ENCODE results near the gene PIGW. TPM values are rescaled to one million over a fixed set of nuclear protein-coding genes. Genes with fewer than 3 reads are reported as not detected.

PIGW gene
- total and polyA plus RNA-seq, 10 of the 15 experiments (the other 5 are each of a cell fraction or from before 2014, with no cell fraction given) = 6.0 to 31.5 (median 13.8) TPM

- intact Hi-C loops (cut with micrococcal nuclease; ENCODE audit: unreplicated experiment) (loop anchor here (2.0 kb wide), 1 partner anchor 47 kb away; the partner anchor contains the start of gene ZNHIT3), in situ Hi-C loops (cut with MboI) (no loop called here)
- WGBS (ENCODE audit: insufficient coverage, insufficient replicate concordance, low lambda C conversion rate, missing lambda C conversion rate) = 9% methylated on average over 45 of the region's 48 CpGs
- Histone ChIP-seq H3K36me3 (ENCODE audit: control insufficient read depth in 2 of 2, insufficient read depth in 2 of 2, low read length in 1 of 2) (peaks cover 4 to 17% of the 10 kb centered on the region in 2 experiments), H3K79me2 (ENCODE audit: control insufficient read depth, insufficient read depth, low read length) (peaks cover 29% of the 10 kb centered on the region), H3K4me1 (ENCODE audit: control insufficient read depth, insufficient read depth, low read length) (peaks cover 9% of the 10 kb centered on the region), H3K4me2 (ENCODE audit: control insufficient read depth, insufficient read depth) (peak overlapping the region; percentile 100), H4K20me1 (ENCODE audit: control insufficient read depth, insufficient read depth) (no peaks in the 10 kb centered on the region), H3K9ac (ENCODE audit: control insufficient read depth, insufficient read depth, low read length) (peak overlapping the region; percentile 98), H2AFZ (ENCODE audit: control insufficient read depth, low read depth, low read length) (peak overlapping the region; percentile 93), H3K27ac (ENCODE audit: control insufficient read depth, insufficient read depth) (peak overlapping the region; percentile 98), H3K9me3 (replicated peaks; ENCODE audit: control insufficient read depth, insufficient read depth, low read length) (no peaks in the 10 kb centered on the region), H3K27me3 (replicated peaks in 1 of 2; ENCODE audit: control insufficient read depth in 2 of 2, insufficient read depth in 2 of 2, low read length in 1 of 2) (no peaks in the 10 kb centered on the region), H3K4me3 (peak overlapping the region; percentile 81)
- FAIRE-seq (no peak), DNase-seq (ENCODE audit: low read depth, low spot score) (peak; percentile 24), ATAC-seq (peak; percentile 60)
- RAD21 ChIA-PET (ENCODE audit: unreplicated experiment) = interaction anchor here (0.6 to 3.0 kb wide), 6 partner anchors 10 to 586 kb away, joined by 3 to 28 read pairs (median 4); partner anchors contain the start of gene MRM1
- CTCF ChIA-PET = interaction anchor here (0.6 to 4.0 kb wide), 23 partner anchors 8 to 721 kb away, joined by 3 to 15 read pairs (median 4); partner anchors contain the start of genes MRM1 and ZNHIT3
- POLR2A ChIA-PET = interaction anchor here (0.7 to 3.2 kb wide), 9 partner anchors 9 to 68 kb away, joined by 3 to 18 read pairs (median 3); partner anchors contain the start of gene MRM1
- BruUV-seq (replicated peaks) = no TSS peak
- SMC1A ChIA-PET (ENCODE audit: uncharacterized antibody, unreplicated experiment) = interaction anchor here (0.9 to 1.4 kb wide), 3 partner anchors 12 to 565 kb away, joined by 3 to 5 read pairs (median 3); no protein-coding TSS in a partner anchor
- TF ChIP-seq SMC3 (IDR thresholded peaks at IDR 0.05; ENCODE audit: borderline replicate concordance, low read length) (0 out of 2 replicates have a peak, but pooled peaks have one; percentile 11), GATAD2B (conservative IDR thresholded peaks at IDR 0.05; ENCODE audit: low read depth) (peak; percentile 72; the same call in 1 of the 2 replicates), YY1 (IDR thresholded peaks at IDR 0.05; ENCODE audit: low read depth, low read length) (peak; percentile 15; the same call in 1 of the 2 replicates), USF2 (IDR thresholded peaks at IDR 0.05; ENCODE audit: borderline replicate concordance, low read depth, low read length) (no peak), HDGF (IDR thresholded peaks at IDR 0.05) (0 out of 2 replicates have a peak, but pooled peaks have one; percentile 19), IKZF1 (conservative IDR thresholded peaks at IDR 0.05) (peak; percentile 77), CBFB (IDR thresholded peaks at IDR 0.05; ENCODE audit: low read depth) (peak; percentile 26; the same call in 1 of the 2 replicates), RAD21 (IDR thresholded peaks at IDR 0.05; ENCODE audit: insufficient read depth, low read depth, low read length) (peak; percentile 30; the same call in 1 of the 2 replicates), TCF12 (IDR thresholded peaks at IDR 0.05; ENCODE audit: low read depth, low read length) (0 out of 2 replicates have a peak, but pooled peaks have one; percentile 4), PML (IDR thresholded peaks at IDR 0.05; ENCODE audit: low read length) (peak; percentile 41; the same call in 1 of the 2 replicates), SP1 (IDR thresholded peaks at IDR 0.05; ENCODE audit: low read depth, low read length) (no peak), ESRRA (IDR thresholded peaks at IDR 0.05; ENCODE audit: low read length) (no peak), MTA3 (IDR thresholded peaks at IDR 0.05; ENCODE audit: borderline replicate concordance, low read length) (0 out of 2 replicates have a peak, but pooled peaks have one; percentile 10), IKZF2 (IDR thresholded peaks at IDR 0.05) (peak; percentile 57 to 64; a peak in 3 of 4 replicates), SMARCA5 (IDR thresholded peaks at IDR 0.05) (peak; percentile 55), ZNF207 (IDR thresholded peaks at IDR 0.05; ENCODE audit: borderline replicate concordance) (peak; percentile 13)
- TF ChIP-seq, protein P1, sequence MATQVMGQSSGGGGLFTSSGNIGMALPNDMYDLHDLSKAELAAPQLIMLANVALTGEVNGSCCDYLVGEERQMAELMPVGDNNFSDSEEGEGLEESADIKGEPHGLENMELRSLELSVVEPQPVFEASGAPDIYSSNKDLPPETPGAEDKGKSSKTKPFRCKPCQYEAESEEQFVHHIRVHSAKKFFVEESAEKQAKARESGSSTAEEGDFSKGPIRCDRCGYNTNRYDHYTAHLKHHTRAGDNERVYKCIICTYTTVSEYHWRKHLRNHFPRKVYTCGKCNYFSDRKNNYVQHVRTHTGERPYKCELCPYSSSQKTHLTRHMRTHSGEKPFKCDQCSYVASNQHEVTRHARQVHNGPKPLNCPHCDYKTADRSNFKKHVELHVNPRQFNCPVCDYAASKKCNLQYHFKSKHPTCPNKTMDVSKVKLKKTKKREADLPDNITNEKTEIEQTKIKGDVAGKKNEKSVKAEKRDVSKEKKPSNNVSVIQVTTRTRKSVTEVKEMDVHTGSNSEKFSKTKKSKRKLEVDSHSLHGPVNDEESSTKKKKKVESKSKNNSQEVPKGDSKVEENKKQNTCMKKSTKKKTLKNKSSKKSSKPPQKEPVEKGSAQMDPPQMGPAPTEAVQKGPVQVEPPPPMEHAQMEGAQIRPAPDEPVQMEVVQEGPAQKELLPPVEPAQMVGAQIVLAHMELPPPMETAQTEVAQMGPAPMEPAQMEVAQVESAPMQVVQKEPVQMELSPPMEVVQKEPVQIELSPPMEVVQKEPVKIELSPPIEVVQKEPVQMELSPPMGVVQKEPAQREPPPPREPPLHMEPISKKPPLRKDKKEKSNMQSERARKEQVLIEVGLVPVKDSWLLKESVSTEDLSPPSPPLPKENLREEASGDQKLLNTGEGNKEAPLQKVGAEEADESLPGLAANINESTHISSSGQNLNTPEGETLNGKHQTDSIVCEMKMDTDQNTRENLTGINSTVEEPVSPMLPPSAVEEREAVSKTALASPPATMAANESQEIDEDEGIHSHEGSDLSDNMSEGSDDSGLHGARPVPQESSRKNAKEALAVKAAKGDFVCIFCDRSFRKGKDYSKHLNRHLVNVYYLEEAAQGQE (IDR thresholded peaks at IDR 0.05; ENCODE audit: low read depth, low read length) = no peak
Measured at GRCh38 chr17:36533935-36534839, 600 bp upstream of the PIGW start.
